ENCODE data around the gene CYP27B1.

Gene CYP27B1

DNA sequence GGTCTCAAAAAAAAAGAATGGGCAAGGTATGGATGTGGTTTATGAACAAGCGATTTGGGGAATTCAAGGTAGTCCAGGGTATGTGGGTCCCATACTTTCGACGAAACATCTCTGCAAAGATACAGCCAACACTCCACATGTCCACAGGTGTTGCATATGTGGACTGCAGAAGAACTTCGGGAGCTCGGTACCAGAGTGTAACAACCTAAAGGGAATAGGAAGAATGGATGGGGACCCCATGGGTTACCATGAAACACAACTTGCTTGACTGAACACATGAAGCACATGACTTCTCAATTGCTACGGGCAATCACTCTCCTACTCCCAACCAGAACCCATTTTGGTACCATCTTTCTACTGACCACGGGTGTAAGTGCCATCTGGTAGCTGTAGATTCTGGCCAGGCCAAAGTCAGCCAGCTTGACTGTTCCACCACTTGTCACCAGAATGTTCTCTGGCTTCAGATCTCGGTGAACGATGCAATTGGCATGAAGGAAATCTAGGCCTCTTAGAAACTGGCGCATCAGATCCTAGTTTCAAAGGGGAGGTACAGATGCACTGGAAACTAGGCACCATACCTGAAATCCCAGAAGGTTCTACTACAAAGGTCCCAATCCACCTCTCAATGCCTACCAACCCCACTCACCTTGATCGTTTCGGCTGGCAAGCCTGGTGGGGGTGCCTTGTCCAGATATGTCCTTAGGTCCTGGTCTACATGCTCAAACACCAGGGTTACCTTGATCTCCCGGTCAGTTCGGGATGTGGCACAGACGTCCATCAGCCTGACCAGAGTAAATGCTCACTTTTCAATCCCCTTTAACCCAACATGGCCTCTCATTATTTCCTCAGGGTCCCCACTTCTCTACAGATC lies 16.1 kb downstream of the CYP27B1 start:
- Histone ChIP-seq H3K9me2 (replicated peaks; ENCODE audit: insufficient read depth, low read length) (no peaks in the 10 kb centered on the region), H3K36me3 (replicated peaks; ENCODE audit: insufficient read depth, low read length) (peaks cover 7% of the 10 kb centered on the region; the same call in 1 of the 2 replicates), H3K27me3 (replicated peaks; ENCODE audit: insufficient read depth, low read length) (no peaks in the 10 kb centered on the region), H3K9ac (ENCODE audit: low read length) (peak overlapping the region; percentile 88), H3K4me1 (ENCODE audit: low read length) (peaks cover 28% of the 10 kb centered on the region), H3K4me3 (ENCODE audit: low read length) (peak overlapping the region; percentile 72), H3F3A (ENCODE audit: insufficient read depth, low read length) (peaks cover 38% of the 10 kb centered on the region), H3K4me2 (ENCODE audit: low read depth, low read length) (peak overlapping the region; percentile 70), H3K9me3 (replicated peaks; ENCODE audit: insufficient read depth, low read length) (no peaks in the 10 kb centered on the region), H3K27ac (ENCODE audit: low read length) (peak overlapping the region; percentile 44; the same call in 1 of the 2 replicates), H4K20me1 (ENCODE audit: insufficient read depth, low read length) (no peaks in the 10 kb centered on the region), H2AFZ (ENCODE audit: low read length) (no peak overlapping the region), H3K79me2 (ENCODE audit: low read length) (peaks cover 36% of the 10 kb centered on the region)
- TF ChIP-seq EZH2 (optimal IDR thresholded peaks at IDR 0.05; ENCODE audit: low read depth, low read length) (no peak), EZH2phosphoT487 (IDR thresholded peaks at IDR 0.05; ENCODE audit: low read length) (no peak)
- TF ChIP-seq, protein P1, sequence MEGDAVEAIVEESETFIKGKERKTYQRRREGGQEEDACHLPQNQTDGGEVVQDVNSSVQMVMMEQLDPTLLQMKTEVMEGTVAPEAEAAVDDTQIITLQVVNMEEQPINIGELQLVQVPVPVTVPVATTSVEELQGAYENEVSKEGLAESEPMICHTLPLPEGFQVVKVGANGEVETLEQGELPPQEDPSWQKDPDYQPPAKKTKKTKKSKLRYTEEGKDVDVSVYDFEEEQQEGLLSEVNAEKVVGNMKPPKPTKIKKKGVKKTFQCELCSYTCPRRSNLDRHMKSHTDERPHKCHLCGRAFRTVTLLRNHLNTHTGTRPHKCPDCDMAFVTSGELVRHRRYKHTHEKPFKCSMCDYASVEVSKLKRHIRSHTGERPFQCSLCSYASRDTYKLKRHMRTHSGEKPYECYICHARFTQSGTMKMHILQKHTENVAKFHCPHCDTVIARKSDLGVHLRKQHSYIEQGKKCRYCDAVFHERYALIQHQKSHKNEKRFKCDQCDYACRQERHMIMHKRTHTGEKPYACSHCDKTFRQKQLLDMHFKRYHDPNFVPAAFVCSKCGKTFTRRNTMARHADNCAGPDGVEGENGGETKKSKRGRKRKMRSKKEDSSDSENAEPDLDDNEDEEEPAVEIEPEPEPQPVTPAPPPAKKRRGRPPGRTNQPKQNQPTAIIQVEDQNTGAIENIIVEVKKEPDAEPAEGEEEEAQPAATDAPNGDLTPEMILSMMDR (IDR thresholded peaks at IDR 0.05; ENCODE audit: low read length): no peak
- no peak for DNase-seq

DNA sequence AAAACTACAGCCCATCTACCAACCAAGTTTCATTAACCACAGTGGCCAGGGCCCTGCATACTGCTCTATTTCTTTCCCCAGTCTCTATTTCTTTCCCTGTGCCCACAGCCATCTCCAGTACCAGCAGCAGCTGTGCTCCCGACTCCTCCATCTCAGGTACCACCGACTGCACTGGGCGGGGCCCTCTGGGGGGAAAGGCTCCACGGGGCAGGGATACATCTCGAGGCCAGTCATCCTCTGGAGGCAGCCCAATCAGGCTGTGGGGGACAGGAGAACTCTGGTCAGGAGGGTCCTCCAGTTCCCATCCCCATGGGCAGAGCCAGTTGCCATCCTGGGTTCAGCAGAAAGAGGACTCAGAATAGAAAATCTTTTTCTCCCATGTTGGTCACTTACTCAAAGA lies 17.8 kb downstream of the CYP27B1 start:
- H3K27ac ChIP-seq (ENCODE audit: low read length): no peak overlapping the region
- peaks cover 7% of the 10 kb centered on the region; the same call in 1 of the 2 replicates for H3K36me3 ChIP-seq (replicated peaks; ENCODE audit: insufficient read depth, low read length)
- DNase-seq: no peak
- H3K27me3 ChIP-seq (replicated peaks; ENCODE audit: insufficient read depth, low read length): no peaks in the 10 kb centered on the region
- H3K4me1 ChIP-seq (ENCODE audit: low read length): peaks cover 23% of the 10 kb centered on the region
- H3K4me2 ChIP-seq (ENCODE audit: low read depth, low read length): no peak overlapping the region
- H3K9me3 ChIP-seq (replicated peaks; ENCODE audit: insufficient read depth, low read length): no peaks in the 10 kb centered on the region
- H4K20me1 ChIP-seq (ENCODE audit: insufficient read depth, low read length): no peaks in the 10 kb centered on the region
- TF ChIP-seq, protein P1 (IDR thresholded peaks at IDR 0.05; ENCODE audit: low read length): no peak
- TF ChIP-seq EZH2phosphoT487 (IDR thresholded peaks at IDR 0.05; ENCODE audit: low read length): no peak
- TF ChIP-seq EZH2 (optimal IDR thresholded peaks at IDR 0.05; ENCODE audit: low read depth, low read length): no peak
- H3K79me2 ChIP-seq (ENCODE audit: low read length): peaks cover 45% of the 10 kb centered on the region
- H3F3A ChIP-seq (ENCODE audit: insufficient read depth, low read length): peaks cover 37% of the 10 kb centered on the region
- H3K4me3 ChIP-seq (ENCODE audit: low read length): no peak overlapping the region
- no peak overlapping the region for H3K9ac ChIP-seq (ENCODE audit: low read length)
- no peak overlapping the region for H2AFZ ChIP-seq (ENCODE audit: low read length)
- no peaks in the 10 kb centered on the region for H3K9me2 ChIP-seq (replicated peaks; ENCODE audit: insufficient read depth, low read length)

DNA sequence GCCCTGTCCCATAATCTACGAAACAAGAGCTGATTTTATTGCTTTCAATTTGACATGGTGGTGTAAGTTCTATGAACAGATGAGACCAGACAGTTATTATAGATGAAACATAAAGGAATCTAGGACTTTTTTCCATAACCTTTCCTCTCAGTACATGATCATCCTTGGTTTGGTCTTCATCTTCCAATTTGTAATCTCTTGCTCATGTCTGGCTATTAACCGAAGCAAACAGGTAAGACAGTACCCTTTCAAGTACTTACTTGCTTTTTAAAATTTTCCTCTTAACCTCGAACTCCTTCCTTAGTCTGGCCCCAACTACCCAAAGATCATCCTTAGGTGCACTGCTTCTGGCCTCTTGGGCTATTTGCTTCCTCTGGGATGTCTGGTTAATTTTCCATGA lies 20.9 kb downstream of the CYP27B1 start:
- no peak for TF ChIP-seq EZH2 (optimal IDR thresholded peaks at IDR 0.05; ENCODE audit: low read depth, low read length)
- TF ChIP-seq, protein P1 (IDR thresholded peaks at IDR 0.05; ENCODE audit: low read length): no peak
- TF ChIP-seq EZH2phosphoT487 (IDR thresholded peaks at IDR 0.05; ENCODE audit: low read length): no peak
- H3K4me1 ChIP-seq (ENCODE audit: low read length): peaks cover 26% of the 10 kb centered on the region
- no peak for DNase-seq
- no peaks in the 10 kb centered on the region for H3K9me3 ChIP-seq (replicated peaks; ENCODE audit: insufficient read depth, low read length)
- H3K27me3 ChIP-seq (replicated peaks; ENCODE audit: insufficient read depth, low read length): no peaks in the 10 kb centered on the region
- peak overlapping the region; percentile 89; the same call in 1 of the 2 replicates for H3K4me2 ChIP-seq (ENCODE audit: low read depth, low read length)
- peaks cover 42% of the 10 kb centered on the region for H3K79me2 ChIP-seq (ENCODE audit: low read length)
- H3F3A ChIP-seq (ENCODE audit: insufficient read depth, low read length): peaks cover 41% of the 10 kb centered on the region
- H3K9ac ChIP-seq (ENCODE audit: low read length): no peak overlapping the region; the same call in 1 of the 2 replicates
- no peak overlapping the region for H2AFZ ChIP-seq (ENCODE audit: low read length)
- no peaks in the 10 kb centered on the region for H3K9me2 ChIP-seq (replicated peaks; ENCODE audit: insufficient read depth, low read length)
- H4K20me1 ChIP-seq (ENCODE audit: insufficient read depth, low read length): no peaks in the 10 kb centered on the region
- H3K36me3 ChIP-seq (replicated peaks; ENCODE audit: insufficient read depth, low read length): peaks cover 7% of the 10 kb centered on the region; the same call in 1 of the 2 replicates
- no peak overlapping the region for H3K27ac ChIP-seq (ENCODE audit: low read length)
- H3K4me3 ChIP-seq (ENCODE audit: low read length): peak overlapping the region; percentile 82
